Mesenchymal stem cell (in vitro differentiated cells and primary cell): ENCODE results near the gene SGO1.

ENCODE experiments used
- DNase-seq: peaks from one replicate; pipeline ENCODE4 v3.0.0-alpha.2; 2013
- H2AFZ ChIP-seq: one replicate; pipeline ENCODE4 v1.6.1; 2013; ENCODE audit warnings: low read depth, mild to moderate bottlenecking, control low read depth, inconsistent platforms, low read length, moderate library complexity
- H2AK5ac ChIP-seq: 2 replicates; pipeline ENCODE4 v1.6.1; 2013; ENCODE audit warnings: low read length, moderate library complexity, mild to moderate bottlenecking, inconsistent platforms; ENCODE audit not compliant: severe bottlenecking
- H2BK120ac ChIP-seq: one replicate; pipeline ENCODE4 v1.6.1; 2013; ENCODE audit warnings: low read depth, mild to moderate bottlenecking, inconsistent platforms, low read length, moderate library complexity
- H2BK12ac ChIP-seq, 2 experiments: one replicate each; pipeline ENCODE4 v1.6.1; 2013; ENCODE audit warnings: inconsistent platforms in 2 of 2, low read length in 2 of 2, mild to moderate bottlenecking in 2 of 2, moderate library complexity in 2 of 2, control low read depth in 1 of 2
- H2BK15ac ChIP-seq: one replicate; pipeline ENCODE4 v1.6.1; 2013; ENCODE audit warnings: mild to moderate bottlenecking, low read depth, inconsistent platforms; ENCODE audit not compliant: poor library complexity, severe bottlenecking
- H2BK5ac ChIP-seq: 2 replicates; pipeline ENCODE4 v1.6.1; 2013; ENCODE audit warnings: low read depth, mild to moderate bottlenecking, low read length, control low read depth, inconsistent platforms; ENCODE audit not compliant: poor library complexity, severe bottlenecking
- H3K14ac ChIP-seq, 2 experiments: one replicate each; pipeline ENCODE4 v1.6.1; 2013; ENCODE audit warnings: inconsistent platforms in 2 of 2, low read length in 2 of 2, control low read depth in 1 of 2, mild to moderate bottlenecking in 1 of 2, moderate library complexity in 1 of 2
- H3K18ac ChIP-seq, 2 experiments: one replicate each; pipeline ENCODE4 v1.6.1; 2013; ENCODE audit warnings: inconsistent platforms in 2 of 2, low read length in 2 of 2, control low read depth in 1 of 2, low read depth in 1 of 2, mild to moderate bottlenecking in 1 of 2
- H3K23ac ChIP-seq, 2 experiments: one replicate each; pipeline ENCODE4 v1.6.1; 2013; ENCODE audit warnings: inconsistent platforms in 2 of 2, low read length in 2 of 2, mild to moderate bottlenecking in 2 of 2, moderate library complexity in 2 of 2, control low read depth in 1 of 2
- H3K27ac ChIP-seq: 2 replicates; pipeline ENCODE4 v1.5.1; 2013; ENCODE audit warnings: mild to moderate bottlenecking, moderate library complexity, low read length, control low read depth, inconsistent platforms; ENCODE audit not compliant: poor library complexity, severe bottlenecking
- H3K27me3 ChIP-seq, 2 experiments: 2 replicates each; pipeline versions ENCODE4 v1.6.1 to v1.7.0; 2013; ENCODE audit warnings: low read length in 2 of 2, mild to moderate bottlenecking in 2 of 2, moderate library complexity in 2 of 2, control low read depth in 1 of 2, inconsistent platforms in 1 of 2; ENCODE audit not compliant: control insufficient read depth in 1 of 2, insufficient read depth in 1 of 2
- H3K36me3 ChIP-seq, 2 experiments: 2 replicates each; pipeline versions ENCODE4 v1.6.1 to v1.7.0; 2013; ENCODE audit warnings: low read length in 2 of 2, control low read depth in 1 of 2, inconsistent platforms in 1 of 2, low read depth in 1 of 2, mild to moderate bottlenecking in 1 of 2; ENCODE audit not compliant: insufficient read depth in 2 of 2, control insufficient read depth in 1 of 2
- H3K4ac ChIP-seq, 2 experiments: one replicate each; pipeline ENCODE4 v1.6.1; 2013; ENCODE audit warnings: inconsistent platforms in 2 of 2, low read length in 2 of 2, mild to moderate bottlenecking in 2 of 2, moderate library complexity in 2 of 2, control low read depth in 1 of 2, low read depth in 1 of 2
- H3K4me1 ChIP-seq: 2 replicates; pipeline ENCODE4 v1.6.1; 2013; ENCODE audit warnings: low read depth, low read length, control low read depth; ENCODE audit not compliant: control insufficient read depth, insufficient read depth
- H3K4me2 ChIP-seq: 2 replicates; pipeline ENCODE4 v1.6.1; 2013; ENCODE audit warnings: low read length, mild to moderate bottlenecking, inconsistent platforms; ENCODE audit not compliant: poor library complexity, severe bottlenecking
- H3K4me3 ChIP-seq, 2 experiments: 2 replicates each; pipeline versions ENCODE4 v1.5.1 to v1.7.0; 2013; ENCODE audit warnings: low read length in 2 of 2, mild to moderate bottlenecking in 2 of 2, control low read depth in 1 of 2, low read depth in 1 of 2; ENCODE audit not compliant: insufficient read depth in 1 of 2
- H3K79me1 ChIP-seq: replicated peaks from 2 replicates; pipeline ENCODE4 v1.6.1; 2013; ENCODE audit warnings: mild to moderate bottlenecking, control low read depth, low read length, inconsistent platforms; ENCODE audit not compliant: poor library complexity, severe bottlenecking
- H3K9ac ChIP-seq: 2 replicates; pipeline ENCODE4 v1.7.0; 2013; ENCODE audit warnings: mild to moderate bottlenecking, low read length, moderate library complexity
- H3K9me3 ChIP-seq: 2 replicates; pipeline ENCODE4 v1.7.0; 2013; ENCODE audit warnings: mild to moderate bottlenecking, low read length; ENCODE audit not compliant: control insufficient read depth
- H4K8ac ChIP-seq: one replicate; pipeline ENCODE4 v1.6.1; 2013; ENCODE audit warnings: inconsistent platforms, mild to moderate bottlenecking, low read length, moderate library complexity
- H4K91ac ChIP-seq: one replicate; pipeline ENCODE4 v1.6.1; 2013; ENCODE audit warnings: mild to moderate bottlenecking, low read length, inconsistent platforms
- WGBS: methylation state at CpG from one replicate; pipeline ENCODE4 v1.1.7; 2013; ENCODE audit warnings: mixed read lengths; 5-methylcytosine and 5-hydroxymethylcytosine counted together

Gene SGO1

DNA sequence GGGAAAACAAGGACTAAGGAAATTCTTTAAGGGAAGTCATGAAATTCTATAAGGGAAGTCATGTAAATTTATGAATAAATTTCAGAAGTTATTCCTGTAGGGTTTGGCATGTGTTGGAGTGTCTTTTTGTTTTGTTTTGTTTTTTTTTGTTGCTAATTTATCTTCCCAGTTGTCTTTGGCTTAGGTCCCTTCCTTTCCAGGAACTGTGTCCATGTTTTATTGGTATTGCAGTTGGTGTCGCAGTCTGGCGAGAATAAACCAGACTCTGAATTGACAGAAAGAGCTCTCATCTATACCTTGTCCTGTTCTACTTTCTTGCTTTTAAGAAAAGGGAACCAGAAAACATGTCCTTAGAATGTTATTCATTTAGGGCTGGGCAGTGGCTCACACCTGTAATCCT, 57.6 kb downstream of the SGO1 start:
- Histone ChIP-seq H2AK5ac (no peak overlapping the region), H2BK120ac (no peak overlapping the region), H3K27ac (no peak overlapping the region), H3K27me3 (no peaks in the 10 kb centered on the region), H3K4me1 (no peaks in the 10 kb centered on the region), H3K14ac (no peak overlapping the region), H3K9me3 (no peaks in the 10 kb centered on the region), H4K8ac (no peak overlapping the region), H3K23ac (no peak overlapping the region), H3K4me2 (no peak overlapping the region), H2BK15ac (no peak overlapping the region), H3K4me3 (no peak overlapping the region), H3K36me3 (peaks cover 4 to 5% of the 10 kb centered on the region in 2 experiments), H2AFZ (no peak overlapping the region), H3K9ac (no peak overlapping the region), H4K91ac (no peak overlapping the region), H3K79me1 (no peaks in the 10 kb centered on the region), H3K4ac (no peak overlapping the region), H3K18ac (no peak overlapping the region), H2BK12ac (no peak overlapping the region), H2BK5ac (no peak overlapping the region)
- DNase-seq: no peak
- 100% methylated on average over 2 of the region's 2 CpGs for WGBS

DNA sequence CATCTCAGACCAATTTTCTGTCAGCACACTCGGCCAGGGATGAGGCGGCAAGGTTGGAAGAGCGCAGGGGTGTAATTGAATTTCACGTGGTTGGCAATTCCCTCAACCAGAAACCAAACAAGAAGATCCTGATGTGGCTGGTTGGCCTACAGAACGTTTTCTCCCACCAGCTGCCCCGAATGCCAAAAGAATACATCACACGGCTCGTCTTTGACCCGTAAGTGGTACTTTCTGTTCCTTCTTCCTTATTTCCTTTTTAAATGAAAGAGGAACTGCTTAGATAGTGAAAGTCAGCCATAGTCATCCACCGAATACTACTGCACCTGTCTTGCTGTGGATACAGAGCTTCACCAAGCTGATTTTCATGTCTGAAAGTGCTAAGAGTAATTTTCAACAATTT, 60.1 kb downstream of the SGO1 start:
- H3K4ac ChIP-seq: no peak overlapping the region
- no peak overlapping the region for H3K18ac ChIP-seq
- H3K4me2 ChIP-seq: no peak overlapping the region
- H2BK5ac ChIP-seq: no peak overlapping the region
- no peak overlapping the region for H4K8ac ChIP-seq
- no peak overlapping the region for H3K4me3 ChIP-seq
- no peak overlapping the region for H2AFZ ChIP-seq
- no peaks in the 10 kb centered on the region for H3K9me3 ChIP-seq
- no peak overlapping the region for H3K14ac ChIP-seq
- H2BK15ac ChIP-seq: no peak overlapping the region
- H4K91ac ChIP-seq: no peak overlapping the region
- peaks cover 4 to 8% of the 10 kb centered on the region in 2 experiments for H3K36me3 ChIP-seq
- WGBS: 91% methylated on average over 7 of the region's 10 CpGs
- no peak overlapping the region for H2BK120ac ChIP-seq
- no peak overlapping the region for H3K9ac ChIP-seq
- DNase-seq: no peak
- no peak overlapping the region for H2AK5ac ChIP-seq
- H2BK12ac ChIP-seq: no peak overlapping the region
- H3K4me1 ChIP-seq: no peaks in the 10 kb centered on the region
- no peak overlapping the region for H3K23ac ChIP-seq
- H3K27me3 ChIP-seq: no peaks in the 10 kb centered on the region
- no peak overlapping the region for H3K27ac ChIP-seq
- no peaks in the 10 kb centered on the region for H3K79me1 ChIP-seq

DNA sequence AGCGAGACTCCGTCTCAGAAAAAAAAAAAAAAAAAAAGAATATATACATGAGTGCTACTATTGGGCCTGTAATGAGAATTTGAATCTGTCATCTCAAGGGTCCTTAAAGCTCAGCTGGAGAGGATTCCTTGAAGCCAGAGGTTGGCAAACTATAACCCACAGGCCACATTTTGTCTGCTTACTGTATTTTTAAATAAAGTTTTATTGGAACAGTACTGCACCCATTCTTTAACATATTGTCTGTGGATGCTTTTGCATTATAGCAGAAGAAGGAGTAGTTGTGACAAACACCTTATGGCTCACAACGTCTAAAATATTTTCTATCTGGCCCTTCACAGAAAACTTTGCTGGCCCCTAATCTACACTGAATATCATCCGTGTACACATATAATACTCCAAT, 60.7 kb downstream of the SGO1 start:
- Histone ChIP-seq H3K9me3 (no peaks in the 10 kb centered on the region), H3K27ac (no peak overlapping the region), H4K91ac (no peak overlapping the region), H3K23ac (no peak overlapping the region), H3K4me3 (no peak overlapping the region), H3K27me3 (no peaks in the 10 kb centered on the region), H3K18ac (no peak overlapping the region), H3K79me1 (no peaks in the 10 kb centered on the region), H3K9ac (no peak overlapping the region), H2AK5ac (no peak overlapping the region), H2AFZ (no peak overlapping the region), H3K4ac (no peak overlapping the region), H3K14ac (no peak overlapping the region), H2BK5ac (no peak overlapping the region), H2BK120ac (no peak overlapping the region), H3K36me3 (peaks cover 4 to 8% of the 10 kb centered on the region in 2 experiments), H2BK15ac (no peak overlapping the region), H3K4me1 (no peaks in the 10 kb centered on the region), H4K8ac (no peak overlapping the region), H2BK12ac (no peak overlapping the region), H3K4me2 (no peak overlapping the region)
- DNase-seq: no peak
- WGBS: 86% methylated on average over 1 of the region's 4 CpGs

DNA sequence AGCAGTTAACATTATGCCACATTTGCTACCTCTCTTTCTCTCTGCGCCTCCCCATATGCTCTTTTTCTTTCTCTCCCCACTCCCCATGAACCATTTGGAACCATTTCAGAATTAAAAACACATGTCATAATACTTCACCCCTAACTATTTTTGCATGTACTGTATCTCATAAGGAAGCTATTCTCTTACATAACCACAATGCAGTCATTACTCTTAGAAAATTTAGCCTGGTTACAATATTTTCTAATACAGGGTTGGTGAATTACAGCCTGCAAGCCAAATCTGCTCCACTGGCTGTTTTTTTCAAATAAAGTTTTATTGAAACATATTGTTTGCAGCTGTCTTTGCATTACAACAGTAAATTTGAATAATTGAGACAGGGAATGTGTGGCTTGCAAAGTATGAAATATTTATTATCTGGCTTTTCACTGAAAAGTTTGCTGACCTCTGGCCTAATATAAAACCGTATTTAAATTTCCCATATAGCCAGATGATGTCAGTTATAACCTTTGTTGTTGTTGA, 62.8 kb downstream of the SGO1 start:
- H3K23ac ChIP-seq: no peak overlapping the region

More for the DNA sequence above, 62.8 kb downstream of the SGO1 start:
- Histone ChIP-seq H3K27me3 (no peaks in the 10 kb centered on the region), H3K9me3 (no peaks in the 10 kb centered on the region), H2BK15ac (no peak overlapping the region), H4K91ac (no peak overlapping the region), H3K4me3 (no peak overlapping the region), H3K79me1 (no peaks in the 10 kb centered on the region), H3K27ac (no peak overlapping the region), H3K4me2 (no peak overlapping the region), H2AK5ac (no peak overlapping the region), H3K4me1 (no peaks in the 10 kb centered on the region), H2AFZ (no peak overlapping the region), H3K18ac (no peak overlapping the region), H4K8ac (no peak overlapping the region), H2BK5ac (no peak overlapping the region), H3K36me3 (peaks cover 4 to 8% of the 10 kb centered on the region in 2 experiments), H2BK12ac (no peak overlapping the region), H3K9ac (no peak overlapping the region), H3K14ac (no peak overlapping the region), H3K4ac (no peak overlapping the region), H2BK120ac (no peak overlapping the region)
- 97% methylated on average over 1 of the region's 2 CpGs for WGBS
- DNase-seq: no peak
